GM12878 (cell line): ENCODE data around the gene NEAT1. TPM values are rescaled to one million over a fixed set of nuclear protein-coding genes. Genes with fewer than 3 reads are reported as not detected.

Experiments
- BMI1 ChIP-seq: fragments of 450-650 bp; IDR thresholded peaks from 2 replicates; pipeline ENCODE4 v1.6.1; 2016; ENCODE audit warnings: mild to moderate bottlenecking, moderate library complexity, borderline replicate concordance
- CREB1 ChIP-seq: IDR thresholded peaks from 2 replicates; pipeline ENCODE4 v1.6.1; 2012; ENCODE audit warnings: low read depth, mild to moderate bottlenecking, inconsistent platforms
- DPF2 ChIP-seq: fragments of 450-650 bp; IDR thresholded peaks from 2 replicates; pipeline ENCODE4 v1.6.1; 2017; ENCODE audit warnings: mild to moderate bottlenecking
- KAT2A ChIP-seq: conservative IDR thresholded peaks from 2 replicates; pipeline ENCODE4 v1.6.1; 2011; ENCODE audit warnings: low read depth, low read length; ENCODE audit not compliant: control insufficient read depth
- MTA3 ChIP-seq: IDR thresholded peaks from 2 replicates; pipeline ENCODE4 v1.6.1; 2012; ENCODE audit warnings: low read length, inconsistent platforms, borderline replicate concordance
- MXI1 ChIP-seq: fragments of 150-350 bp; IDR thresholded peaks from 2 replicates; pipeline ENCODE4 v1.6.1; 2011; ENCODE audit warnings: low read depth, mild to moderate bottlenecking, inconsistent platforms, low read length, improper control_type of control experiment
- MYB ChIP-seq: fragments of 150-350 bp; IDR thresholded peaks from 2 replicates; pipeline ENCODE4 v1.6.1; 2014; ENCODE audit warnings: mild to moderate bottlenecking, low read depth, low read length, borderline replicate concordance
- NBN ChIP-seq: fragments of 450-650 bp; IDR thresholded peaks from 2 replicates; pipeline ENCODE4 v1.6.1; 2016
- NFXL1 ChIP-seq: fragments of 450-650 bp; IDR thresholded peaks from 2 replicates; pipeline ENCODE4 v1.6.1; 2017; ENCODE audit warnings: antibody characterized with exemption, mild to moderate bottlenecking, borderline replicate concordance
- NR2F1 ChIP-seq: fragments of 450-650 bp; conservative IDR thresholded peaks from 2 replicates; pipeline ENCODE4 v1.6.1; 2017; ENCODE audit warnings: mild to moderate bottlenecking
- PML ChIP-seq: IDR thresholded peaks from 2 replicates; pipeline ENCODE4 v1.6.1; 2012; ENCODE audit warnings: low read length, inconsistent platforms
- RAD21 ChIP-seq: IDR thresholded peaks from 2 replicates; pipeline ENCODE4 v1.6.1; 2011; ENCODE audit warnings: mild to moderate bottlenecking, low read depth, low read length, moderate library complexity; ENCODE audit not compliant: insufficient read depth
- SRF ChIP-seq, 2 experiments: IDR thresholded peaks; 2 replicates each; pipeline ENCODE4 v1.6.1; 2011; ENCODE audit warnings: low read depth in 2 of 2, low read length in 2 of 2, mild to moderate bottlenecking in 1 of 2, moderate library complexity in 1 of 2
- SUZ12 ChIP-seq: fragments of 200-600 bp; sonication (generic); IDR thresholded peaks from one replicate; pipeline ENCODE4 v1.6.1; 2018; ENCODE audit warnings: antibody characterized with exemption, mild to moderate bottlenecking; ENCODE audit not compliant: unreplicated experiment
- TBL1XR1 ChIP-seq: IDR thresholded peaks from 2 replicates; pipeline ENCODE4 v1.6.1; 2012; ENCODE audit warnings: low read depth, low read length, improper control_type of control experiment
- polyA plus RNA-seq, 11 experiments: library from polyadenylated mRNA; depleted of rRNA in 4 of 11; unstranded in 6 of 11; stranded (reverse) in 5 of 11; fragments of >200 nt; fragmentation: Nextera tagmentation in 4 of 11; fragmentation: Illumina TruSeq in 1 of 11; extraction: Ambion mirVana in 4 of 11; extraction: Trizol in 1 of 11; gene quantifications; 1 replicate in 1 of 11; 2 replicates in 10 of 11; pipeline versions ENCODE4 v1.2.1 to v1.2.3, GENCODE V29; 2011 to 2016; ENCODE audit warnings: inconsistent platforms in 2 of 11, missing spikeins in 2 of 11, low read depth in 1 of 11
- total RNA-seq, 4 experiments: library from RNA; depleted of rRNA in 3 of 4; stranded (reverse); fragments of >200 nt in 3 of 4; fragmentation: Illumina TruSeq in 1 of 4; extraction: Trizol in 1 of 4; gene quantifications; 2 replicates each; pipeline versions ENCODE4 v1.2.1 to v1.2.3, GENCODE V29; 2013 to 2021
- TF ChIP-seq, protein P1 (sequence below): fragments of 450-650 bp; IDR thresholded peaks from 2 replicates; pipeline ENCODE4 v1.6.1; 2018; ENCODE audit warnings: mild to moderate bottlenecking, low read depth, moderate library complexity; ENCODE audit not compliant: partially characterized antibody
- TF ChIP-seq, protein P2 (sequence below): fragments of 150-350 bp; IDR thresholded peaks from 2 replicates; pipeline ENCODE4 v1.6.1; 2016; ENCODE audit warnings: low read depth, low read length
- TF ChIP-seq, protein P3 (sequence below): IDR thresholded peaks from 2 replicates; pipeline ENCODE4 v1.6.1; 2011; ENCODE audit warnings: borderline replicate concordance, low read depth, mild to moderate bottlenecking, moderate library complexity, low read length; ENCODE audit not compliant: insufficient read depth, poor library complexity, severe bottlenecking
- TF ChIP-seq, protein P4 (sequence below): IDR thresholded peaks from 2 replicates; pipeline ENCODE4 v1.6.1; 2011; ENCODE audit warnings: mild to moderate bottlenecking, low read depth, low read length, moderate library complexity; ENCODE audit not compliant: insufficient replicate concordance
- TF ChIP-seq, protein P5 (sequence below): IDR thresholded peaks from 2 replicates; pipeline ENCODE4 v1.6.1; 2012; ENCODE audit warnings: low read depth, low read length, improper control_type of control experiment
- TF ChIP-seq, protein P6 (sequence below): IDR thresholded peaks from 2 replicates; pipeline ENCODE4 v1.6.1; 2012; ENCODE audit warnings: low read depth, low read length, improper control_type of control experiment

The NEAT1 gene
- total and polyA plus RNA-seq, 10 of the 15 experiments (the other 5 are each of a cell fraction or from before 2014, with no cell fraction given) = 13.6 to 328 (median 69.4) TPM

DNA sequence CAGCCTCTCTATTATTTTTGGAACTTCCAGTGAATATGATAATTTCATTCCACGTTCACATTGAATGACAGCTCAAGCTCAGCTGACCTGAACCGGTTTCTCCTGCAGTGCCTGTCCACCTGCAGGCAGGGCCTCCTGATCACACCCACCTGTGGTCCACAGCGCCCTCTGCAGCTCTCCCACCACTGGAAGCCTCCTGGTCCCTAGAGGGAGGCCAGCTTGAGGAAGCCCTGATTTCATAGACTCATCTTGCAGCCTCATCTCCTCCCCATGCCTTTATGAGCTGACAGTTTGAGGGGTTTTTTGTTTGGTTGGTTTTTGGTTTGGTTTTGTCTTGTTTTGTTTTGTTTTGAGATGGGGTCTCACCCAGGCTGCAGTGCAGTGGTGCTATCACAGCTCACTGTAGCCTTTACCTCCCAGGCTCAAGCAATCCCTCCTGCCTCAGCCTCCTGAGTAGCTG lies 46.3 kb downstream of the NEAT1 start (continued):
- TF ChIP-seq, protein P1, sequence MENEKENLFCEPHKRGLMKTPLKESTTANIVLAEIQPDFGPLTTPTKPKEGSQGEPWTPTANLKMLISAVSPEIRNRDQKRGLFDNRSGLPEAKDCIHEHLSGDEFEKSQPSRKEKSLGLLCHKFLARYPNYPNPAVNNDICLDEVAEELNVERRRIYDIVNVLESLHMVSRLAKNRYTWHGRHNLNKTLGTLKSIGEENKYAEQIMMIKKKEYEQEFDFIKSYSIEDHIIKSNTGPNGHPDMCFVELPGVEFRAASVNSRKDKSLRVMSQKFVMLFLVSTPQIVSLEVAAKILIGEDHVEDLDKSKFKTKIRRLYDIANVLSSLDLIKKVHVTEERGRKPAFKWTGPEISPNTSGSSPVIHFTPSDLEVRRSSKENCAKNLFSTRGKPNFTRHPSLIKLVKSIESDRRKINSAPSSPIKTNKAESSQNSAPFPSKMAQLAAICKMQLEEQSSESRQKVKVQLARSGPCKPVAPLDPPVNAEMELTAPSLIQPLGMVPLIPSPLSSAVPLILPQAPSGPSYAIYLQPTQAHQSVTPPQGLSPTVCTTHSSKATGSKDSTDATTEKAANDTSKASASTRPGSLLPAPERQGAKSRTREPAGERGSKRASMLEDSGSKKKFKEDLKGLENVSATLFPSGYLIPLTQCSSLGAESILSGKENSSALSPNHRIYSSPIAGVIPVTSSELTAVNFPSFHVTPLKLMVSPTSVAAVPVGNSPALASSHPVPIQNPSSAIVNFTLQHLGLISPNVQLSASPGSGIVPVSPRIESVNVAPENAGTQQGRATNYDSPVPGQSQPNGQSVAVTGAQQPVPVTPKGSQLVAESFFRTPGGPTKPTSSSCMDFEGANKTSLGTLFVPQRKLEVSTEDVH = no peak
- TF ChIP-seq, protein P2, sequence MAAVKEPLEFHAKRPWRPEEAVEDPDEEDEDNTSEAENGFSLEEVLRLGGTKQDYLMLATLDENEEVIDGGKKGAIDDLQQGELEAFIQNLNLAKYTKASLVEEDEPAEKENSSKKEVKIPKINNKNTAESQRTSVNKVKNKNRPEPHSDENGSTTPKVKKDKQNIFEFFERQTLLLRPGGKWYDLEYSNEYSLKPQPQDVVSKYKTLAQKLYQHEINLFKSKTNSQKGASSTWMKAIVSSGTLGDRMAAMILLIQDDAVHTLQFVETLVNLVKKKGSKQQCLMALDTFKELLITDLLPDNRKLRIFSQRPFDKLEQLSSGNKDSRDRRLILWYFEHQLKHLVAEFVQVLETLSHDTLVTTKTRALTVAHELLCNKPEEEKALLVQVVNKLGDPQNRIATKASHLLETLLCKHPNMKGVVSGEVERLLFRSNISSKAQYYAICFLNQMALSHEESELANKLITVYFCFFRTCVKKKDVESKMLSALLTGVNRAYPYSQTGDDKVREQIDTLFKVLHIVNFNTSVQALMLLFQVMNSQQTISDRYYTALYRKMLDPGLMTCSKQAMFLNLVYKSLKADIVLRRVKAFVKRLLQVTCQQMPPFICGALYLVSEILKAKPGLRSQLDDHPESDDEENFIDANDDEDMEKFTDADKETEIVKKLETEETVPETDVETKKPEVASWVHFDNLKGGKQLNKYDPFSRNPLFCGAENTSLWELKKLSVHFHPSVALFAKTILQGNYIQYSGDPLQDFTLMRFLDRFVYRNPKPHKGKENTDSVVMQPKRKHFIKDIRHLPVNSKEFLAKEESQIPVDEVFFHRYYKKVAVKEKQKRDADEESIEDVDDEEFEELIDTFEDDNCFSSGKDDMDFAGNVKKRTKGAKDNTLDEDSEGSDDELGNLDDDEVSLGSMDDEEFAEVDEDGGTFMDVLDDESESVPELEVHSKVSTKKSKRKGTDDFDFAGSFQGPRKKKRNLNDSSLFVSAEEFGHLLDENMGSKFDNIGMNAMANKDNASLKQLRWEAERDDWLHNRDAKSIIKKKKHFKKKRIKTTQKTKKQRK = no peak
- TF ChIP-seq DPF2 (no peak), NFXL1 (no peak), KAT2A (no peak), TBL1XR1 (no peak), SRF (IDR thresholded peaks at IDR 0.05; ENCODE audit: low read depth in 2 of 2, low read length in 2 of 2) (0 out of 4 replicates have a peak, but pooled peaks of 1 of the 2 experiments have one; percentile 28), RAD21 (peak; percentile 90), MXI1 (0 out of 2 replicates have a peak, but pooled peaks have one; percentile 28), BMI1 (no peak), MTA3 (no peak), PML (no peak), CREB1 (0 out of 2 replicates have a peak, but pooled peaks have one; percentile 11), NR2F1 (no peak), NBN (0 out of 2 replicates have a peak, but pooled peaks have one; percentile 21), MYB (no peak), SUZ12 (no peak)
- TF ChIP-seq, protein P3, sequence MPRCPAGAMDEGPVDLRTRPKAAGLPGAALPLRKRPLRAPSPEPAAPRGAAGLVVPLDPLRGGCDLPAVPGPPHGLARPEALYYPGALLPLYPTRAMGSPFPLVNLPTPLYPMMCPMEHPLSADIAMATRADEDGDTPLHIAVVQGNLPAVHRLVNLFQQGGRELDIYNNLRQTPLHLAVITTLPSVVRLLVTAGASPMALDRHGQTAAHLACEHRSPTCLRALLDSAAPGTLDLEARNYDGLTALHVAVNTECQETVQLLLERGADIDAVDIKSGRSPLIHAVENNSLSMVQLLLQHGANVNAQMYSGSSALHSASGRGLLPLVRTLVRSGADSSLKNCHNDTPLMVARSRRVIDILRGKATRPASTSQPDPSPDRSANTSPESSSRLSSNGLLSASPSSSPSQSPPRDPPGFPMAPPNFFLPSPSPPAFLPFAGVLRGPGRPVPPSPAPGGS = peak; percentile 40
- TF ChIP-seq, protein P4, sequence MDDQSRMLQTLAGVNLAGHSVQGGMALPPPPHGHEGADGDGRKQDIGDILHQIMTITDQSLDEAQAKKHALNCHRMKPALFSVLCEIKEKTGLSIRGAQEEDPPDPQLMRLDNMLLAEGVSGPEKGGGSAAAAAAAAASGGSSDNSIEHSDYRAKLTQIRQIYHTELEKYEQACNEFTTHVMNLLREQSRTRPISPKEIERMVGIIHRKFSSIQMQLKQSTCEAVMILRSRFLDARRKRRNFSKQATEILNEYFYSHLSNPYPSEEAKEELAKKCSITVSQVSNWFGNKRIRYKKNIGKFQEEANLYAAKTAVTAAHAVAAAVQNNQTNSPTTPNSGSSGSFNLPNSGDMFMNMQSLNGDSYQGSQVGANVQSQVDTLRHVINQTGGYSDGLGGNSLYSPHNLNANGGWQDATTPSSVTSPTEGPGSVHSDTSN = peak; percentile 39
- TF ChIP-seq, protein P5, sequence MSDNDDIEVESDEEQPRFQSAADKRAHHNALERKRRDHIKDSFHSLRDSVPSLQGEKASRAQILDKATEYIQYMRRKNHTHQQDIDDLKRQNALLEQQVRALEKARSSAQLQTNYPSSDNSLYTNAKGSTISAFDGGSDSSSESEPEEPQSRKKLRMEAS = no peak
- TF ChIP-seq, protein P6, sequence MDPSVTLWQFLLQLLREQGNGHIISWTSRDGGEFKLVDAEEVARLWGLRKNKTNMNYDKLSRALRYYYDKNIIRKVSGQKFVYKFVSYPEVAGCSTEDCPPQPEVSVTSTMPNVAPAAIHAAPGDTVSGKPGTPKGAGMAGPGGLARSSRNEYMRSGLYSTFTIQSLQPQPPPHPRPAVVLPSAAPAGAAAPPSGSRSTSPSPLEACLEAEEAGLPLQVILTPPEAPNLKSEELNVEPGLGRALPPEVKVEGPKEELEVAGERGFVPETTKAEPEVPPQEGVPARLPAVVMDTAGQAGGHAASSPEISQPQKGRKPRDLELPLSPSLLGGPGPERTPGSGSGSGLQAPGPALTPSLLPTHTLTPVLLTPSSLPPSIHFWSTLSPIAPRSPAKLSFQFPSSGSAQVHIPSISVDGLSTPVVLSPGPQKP = no peak
